Left ventricle myocardium inferior (tissue), 1 donor: ENCODE results near the gene GNG14. TPM values are rescaled to one million over a fixed set of nuclear protein-coding genes. Genes with fewer than 3 reads are reported as not detected.
A peak's percentile ranks its signal among the peaks of the same experiment; 100 is the strongest.
"Not testable (repeated sequence)": the region's sequence is repeated elsewhere in the genome, so short reads cannot be mapped to it uniquely, and the experiment has no call there.

Experiments used
- DNase-seq: peaks from one replicate; pipeline ENCODE4 v3.0.0-alpha.2; 2020
- H3K27ac ChIP-seq: fragments of 200-600 bp; replicated peaks from 2 replicates; pipeline ENCODE4 v1.8.0; 2021
- H3K27me3 ChIP-seq: fragments of 200-600 bp; 2 replicates; pipeline ENCODE4 v1.8.0; 2021; ENCODE audit warnings: low read depth
- H3K36me3 ChIP-seq: fragments of 200-600 bp; 2 replicates; pipeline ENCODE4 v1.8.0; 2021
- H3K4me1 ChIP-seq: fragments of 200-600 bp; 2 replicates; pipeline ENCODE4 v1.8.0; 2021
- H3K4me3 ChIP-seq: fragments of 200-600 bp; 2 replicates; pipeline ENCODE4 v1.8.0; 2021; ENCODE audit warnings: mild to moderate bottlenecking, moderate library complexity
- H3K9me3 ChIP-seq: fragments of 200-600 bp; replicated peaks from 2 replicates; pipeline ENCODE4 v1.8.0; 2021
- intact Hi-C: fragments of 100-400 bp; cut with micrococcal nuclease; formaldehyde crosslinking; loops from one replicate; pipeline ENCODE4 v1.11.0; 2022
- total RNA-seq: library from RNA; stranded (reverse); fragmentation: NEBNext Ultra II Directional; extraction: Animal tissue kit (Norgen Biotek cat#: 25700); gene quantifications from one replicate; pipeline ENCODE4 v1.2.1, GENCODE V29; 2021
- TF ChIP-seq, protein P1 (sequence below): fragments of 200-600 bp; IDR thresholded peaks from 2 replicates; pipeline ENCODE4 v1.8.0; 2021; ENCODE audit warnings: antibody characterized with exemption, mild to moderate bottlenecking, borderline replicate concordance
- donor health status: DM: no; HTN: yes; CAD: no; lungs with severe emphysema.

GNG14 gene
- total RNA-seq, 1 donor from 2014 or later: not detected

DNA sequence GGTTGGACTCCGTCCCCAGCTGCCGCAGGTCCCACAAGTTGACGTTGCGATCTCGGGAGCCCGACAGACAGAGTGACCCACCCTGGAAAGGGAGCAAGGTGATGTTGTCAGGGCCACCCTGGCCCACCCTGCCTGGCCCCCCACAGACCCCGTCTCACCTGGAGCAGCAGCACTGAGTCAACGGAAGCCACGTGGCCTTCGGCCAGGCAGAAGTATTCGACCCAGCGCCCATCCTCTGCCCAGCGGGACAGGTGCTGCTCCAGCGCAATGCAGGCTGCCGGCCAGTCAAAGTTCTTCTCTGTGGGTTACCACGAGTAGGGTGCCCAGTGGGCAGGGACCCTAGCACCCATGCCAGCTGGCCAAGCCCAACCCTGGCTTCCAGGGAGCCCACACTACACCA is 6.8 kb downstream of the GNG14 start:
- TF ChIP-seq, protein P1, sequence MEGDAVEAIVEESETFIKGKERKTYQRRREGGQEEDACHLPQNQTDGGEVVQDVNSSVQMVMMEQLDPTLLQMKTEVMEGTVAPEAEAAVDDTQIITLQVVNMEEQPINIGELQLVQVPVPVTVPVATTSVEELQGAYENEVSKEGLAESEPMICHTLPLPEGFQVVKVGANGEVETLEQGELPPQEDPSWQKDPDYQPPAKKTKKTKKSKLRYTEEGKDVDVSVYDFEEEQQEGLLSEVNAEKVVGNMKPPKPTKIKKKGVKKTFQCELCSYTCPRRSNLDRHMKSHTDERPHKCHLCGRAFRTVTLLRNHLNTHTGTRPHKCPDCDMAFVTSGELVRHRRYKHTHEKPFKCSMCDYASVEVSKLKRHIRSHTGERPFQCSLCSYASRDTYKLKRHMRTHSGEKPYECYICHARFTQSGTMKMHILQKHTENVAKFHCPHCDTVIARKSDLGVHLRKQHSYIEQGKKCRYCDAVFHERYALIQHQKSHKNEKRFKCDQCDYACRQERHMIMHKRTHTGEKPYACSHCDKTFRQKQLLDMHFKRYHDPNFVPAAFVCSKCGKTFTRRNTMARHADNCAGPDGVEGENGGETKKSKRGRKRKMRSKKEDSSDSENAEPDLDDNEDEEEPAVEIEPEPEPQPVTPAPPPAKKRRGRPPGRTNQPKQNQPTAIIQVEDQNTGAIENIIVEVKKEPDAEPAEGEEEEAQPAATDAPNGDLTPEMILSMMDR: no peak
- DNase-seq: no peak
- no peak overlapping the region for H3K27ac ChIP-seq
- peaks cover 9% of the 10 kb centered on the region for H3K36me3 ChIP-seq
- H3K4me3 ChIP-seq: no peak overlapping the region
- peaks cover 23% of the 10 kb centered on the region for H3K4me1 ChIP-seq
- H3K9me3 ChIP-seq: no peaks in the 10 kb centered on the region
- no peaks in the 10 kb centered on the region for H3K27me3 ChIP-seq
- intact Hi-C loops: no loop called here

DNA sequence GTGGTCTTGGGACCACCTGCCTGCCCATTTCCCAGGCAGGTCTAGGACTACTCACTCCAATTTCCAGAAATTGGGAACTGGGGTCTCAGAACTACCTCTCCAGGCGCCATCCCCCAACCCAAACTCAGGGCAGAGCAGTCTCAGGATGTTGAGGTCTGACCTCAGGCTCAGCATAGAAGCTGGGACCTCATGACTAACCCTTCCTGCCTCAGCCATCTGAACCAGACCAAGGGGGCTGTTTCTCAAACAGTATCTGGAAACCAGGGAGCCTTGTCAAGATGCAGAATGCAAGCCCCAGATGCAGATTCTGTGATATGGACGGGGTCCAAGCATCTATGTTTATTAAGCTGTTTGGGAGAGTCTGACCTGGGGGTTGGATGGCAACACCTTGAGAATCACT is 7.3 kb downstream of the GNG14 start:
- no peaks in the 10 kb centered on the region for H3K9me3 ChIP-seq
- H3K4me3 ChIP-seq: no peak overlapping the region
- H3K4me1 ChIP-seq: peaks cover 23% of the 10 kb centered on the region
- no peak for DNase-seq
- no peaks in the 10 kb centered on the region for H3K27me3 ChIP-seq
- peaks cover 14% of the 10 kb centered on the region for H3K36me3 ChIP-seq
- H3K27ac ChIP-seq: no peak overlapping the region
- intact Hi-C loops: no loop called here
- TF ChIP-seq, protein P1: no peak

DNA sequence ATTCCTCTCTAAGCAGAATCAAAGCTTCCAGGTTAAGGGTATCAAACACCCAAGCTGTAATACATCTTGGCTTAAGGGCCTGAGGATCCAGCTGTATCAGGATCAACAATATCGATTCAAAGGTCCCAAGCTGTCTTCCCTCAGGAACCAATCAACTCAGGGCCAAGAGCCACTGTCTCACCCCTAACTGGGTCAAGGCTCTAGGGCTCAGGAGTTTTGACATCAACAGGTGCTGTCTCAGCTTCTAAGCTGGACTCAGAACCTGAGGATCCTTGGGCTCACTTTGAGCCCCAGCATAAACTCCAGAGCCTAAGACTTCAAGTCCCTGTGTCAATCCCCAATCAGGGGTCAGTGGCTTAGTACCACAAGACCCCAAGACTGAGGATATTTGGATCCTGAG is 7.7 kb downstream of the GNG14 start:
- Histone ChIP-seq H3K27me3 (no peaks in the 10 kb centered on the region), H3K4me1 (peaks cover 23% of the 10 kb centered on the region), H3K27ac (no peak overlapping the region), H3K9me3 (no peaks in the 10 kb centered on the region), H3K4me3 (peak overlapping the region; percentile 77), H3K36me3 (peaks cover 18% of the 10 kb centered on the region)
- DNase-seq: no peak
- TF ChIP-seq, protein P1: no peak
- intact Hi-C loops: no loop called here

DNA sequence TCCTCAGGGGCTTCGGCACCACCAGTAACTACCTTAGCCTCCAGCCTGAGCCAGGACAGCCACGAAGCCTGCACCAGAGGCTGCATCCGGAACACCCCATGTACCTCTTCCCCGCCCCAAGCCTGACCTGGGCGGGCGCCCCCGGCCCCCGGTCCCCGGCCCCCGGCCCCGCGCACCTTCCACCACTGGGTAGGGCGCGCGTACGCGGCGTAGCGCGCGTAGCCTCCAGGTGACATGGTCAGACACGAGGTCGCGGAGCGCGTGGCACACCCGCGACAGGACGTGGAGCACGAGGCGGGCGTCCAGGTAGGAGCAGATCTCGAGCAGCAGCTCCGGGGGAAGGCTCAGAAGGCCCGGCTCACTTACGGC is 8.2 kb downstream of the GNG14 start:
- intact Hi-C loops: no loop called here

DNA sequence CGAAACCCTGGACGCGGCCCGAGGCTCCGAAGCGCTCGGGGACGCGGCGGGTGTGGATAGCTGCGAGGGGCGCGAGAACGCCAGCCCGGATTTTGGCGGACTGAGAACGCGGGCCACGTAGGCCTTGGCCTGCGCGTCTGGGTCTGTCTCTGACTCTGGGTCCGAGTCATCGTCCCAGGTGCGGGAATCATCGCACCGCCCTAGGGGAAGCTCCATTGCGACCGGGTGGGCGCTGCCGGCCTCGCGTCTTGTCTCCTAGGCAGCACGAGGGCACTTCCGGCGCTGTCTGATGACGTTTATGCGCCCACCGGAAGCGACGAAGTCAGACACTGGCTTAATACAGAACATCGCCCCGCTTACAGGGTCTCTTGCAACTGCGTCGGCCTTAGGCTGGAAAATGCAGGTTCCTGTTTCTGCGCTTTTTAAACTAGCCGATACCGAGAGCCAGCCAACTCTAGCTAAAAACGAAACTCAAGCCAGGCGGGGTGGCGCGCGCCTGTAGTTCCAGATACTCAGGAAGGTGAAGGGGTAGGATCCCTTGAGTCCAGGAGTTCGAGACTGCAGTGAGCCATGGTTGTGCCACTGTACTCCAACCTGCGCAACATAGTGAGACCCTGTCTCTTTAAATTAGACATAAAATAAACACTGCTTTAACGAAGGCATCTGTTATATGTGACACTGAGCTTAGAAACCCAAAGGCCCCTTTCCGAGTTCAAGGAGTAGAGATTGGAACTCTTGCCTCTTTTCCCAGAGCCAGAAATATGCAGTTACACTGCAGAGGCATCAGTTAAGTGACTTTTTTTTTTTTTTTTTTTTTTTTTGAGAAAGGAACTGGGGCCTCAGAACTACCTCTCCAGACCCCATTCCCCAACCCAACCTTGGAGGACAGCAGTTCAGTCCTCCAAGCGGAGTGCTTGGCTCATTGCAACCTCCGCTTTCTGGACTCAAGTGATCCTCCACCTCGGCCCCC is 8.9 kb downstream of the GNG14 start, which contains the start of gene FBXW9:
Gene FBXW9 (minus strand): TSS at position 266 of the 970 bp plus-strand sequence. CDS start 50 bp downstream, at position 216.
- H3K4me3 ChIP-seq: peak within 1 kb of the TSS; percentile 77
- peak within 1 kb of the TSS; percentile 92 for H3K27ac ChIP-seq
- H3K27me3 ChIP-seq: no peaks in the 10 kb centered on the region
- peaks cover 23% of the 10 kb centered on the region for H3K4me1 ChIP-seq
- intact Hi-C loops: no loop called here
- no peaks in the 10 kb centered on the region for H3K9me3 ChIP-seq
- DNase-seq: peak; percentile 98
- TF ChIP-seq, protein P1: no peak
- H3K36me3 ChIP-seq: peaks cover 30% of the 10 kb centered on the region

More for the DNA sequence above, 8.2 kb downstream of the GNG14 start:
- Histone ChIP-seq H3K27ac (peak overlapping the region; percentile 92), H3K27me3 (no peaks in the 10 kb centered on the region), H3K4me1 (peaks cover 23% of the 10 kb centered on the region), H3K9me3 (no peaks in the 10 kb centered on the region), H3K36me3 (peaks cover 23% of the 10 kb centered on the region), H3K4me3 (peak overlapping the region; percentile 77)
- DNase-seq: no peak
- TF ChIP-seq, protein P1: no peak

DNA sequence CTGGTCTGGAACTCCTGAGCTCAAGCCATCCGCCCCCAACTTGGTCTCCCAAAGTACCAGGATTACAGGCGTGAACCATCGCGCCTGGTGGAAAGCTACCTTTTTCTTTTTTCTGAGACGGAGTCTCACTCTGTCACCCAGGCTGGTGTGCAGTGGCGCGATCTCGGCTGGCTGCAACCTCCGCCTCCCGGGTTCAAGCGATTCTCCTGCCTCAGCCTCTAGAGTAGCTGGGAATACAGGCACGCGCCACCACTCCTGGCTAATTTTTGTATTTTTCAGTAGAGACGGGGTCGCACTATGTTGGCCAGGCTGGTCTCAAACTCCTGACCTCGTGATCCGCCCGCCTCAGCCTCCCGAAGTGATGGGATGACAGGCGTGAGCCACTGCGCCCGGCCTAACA is 9.6 kb downstream of the GNG14 start:
- DNase-seq, H3K9me3 ChIP-seq, intact Hi-C loops, H3K27me3 ChIP-seq, H3K27ac ChIP-seq: not testable (repeated sequence)
- Histone ChIP-seq H3K36me3 (peaks cover 37% of the 10 kb centered on the region), H3K4me1 (peaks cover 23% of the 10 kb centered on the region), H3K4me3 (peak overlapping the region; percentile 77)
